ENCODE results near the gene GAK. TPM values are rescaled to one million over a fixed set of nuclear protein-coding genes. Genes with fewer than 3 reads are reported as not detected.

GAK gene
- total RNA-seq, 1 donor from 2014 or later = 89.1 TPM

- no peak for DNase-seq (ENCODE audit: extremely low spot score in 2 of 2)
- Histone ChIP-seq H3K27me3 (no peaks in the 10 kb centered on the region), H3K4me1 (no peaks in the 10 kb centered on the region), H3K9me3 (no peaks in the 10 kb centered on the region), H3K27ac (no peak overlapping the region), H3K4me3 (no peak overlapping the region), H3K36me3 (peaks cover 0 to 52% of the 10 kb centered on the region in 2 donors)
- intact Hi-C loops (cut with DNase I) = no loop called here
- TF ChIP-seq CTCF (IDR thresholded peaks at IDR 0.05) (no peak), POLR2A (IDR thresholded peaks at IDR 0.05) (no peak), POLR2AphosphoS5 (IDR thresholded peaks at IDR 0.05; ENCODE audit: insufficient read depth in 1 of 2, low read depth in 1 of 2) (no peak)
Measured at GRCh38 chr4:907691-908425, 24.3 kb downstream of the GAK start.

GRCh38 chr4:907103-907400 lies 25.1 kb downstream of the GAK start:
- no peaks in the 10 kb centered on the region for H3K27me3 ChIP-seq
- intact Hi-C loops (cut with DNase I) = no loop called here

GRCh38 chr4:906339-907102 lies 25.6 kb downstream of the GAK start:
- H3K27ac ChIP-seq = no peak overlapping the region
- no peaks in the 10 kb centered on the region for H3K27me3 ChIP-seq
- H3K36me3 ChIP-seq = peaks cover 0 to 44% of the 10 kb centered on the region in 2 donors
- no peak for TF ChIP-seq POLR2A (IDR thresholded peaks at IDR 0.05)
- no peak for TF ChIP-seq POLR2AphosphoS5 (IDR thresholded peaks at IDR 0.05; ENCODE audit: insufficient read depth in 1 of 2, low read depth in 1 of 2)
- TF ChIP-seq CTCF (IDR thresholded peaks at IDR 0.05) = no peak
- H3K4me1 ChIP-seq = no peaks in the 10 kb centered on the region
- no peaks in the 10 kb centered on the region for H3K9me3 ChIP-seq
- no peak overlapping the region for H3K4me3 ChIP-seq
- DNase-seq (ENCODE audit: extremely low spot score in 2 of 2) = no peak
- intact Hi-C loops (cut with DNase I) = no loop called here

More at GRCh38 chr4:907103-907400, 25.1 kb downstream of the GAK start:
- no peak for DNase-seq (ENCODE audit: extremely low spot score in 2 of 2)
- peaks cover 0 to 50% of the 10 kb centered on the region in 2 donors for H3K36me3 ChIP-seq
- no peaks in the 10 kb centered on the region for H3K9me3 ChIP-seq
- no peaks in the 10 kb centered on the region for H3K4me1 ChIP-seq
- no peak overlapping the region for H3K27ac ChIP-seq
- no peak for TF ChIP-seq POLR2AphosphoS5 (IDR thresholded peaks at IDR 0.05; ENCODE audit: insufficient read depth in 1 of 2, low read depth in 1 of 2)
- no peak overlapping the region for H3K4me3 ChIP-seq

- no peaks in the 10 kb centered on the region for H3K27me3 ChIP-seq
- TF ChIP-seq POLR2A (IDR thresholded peaks at IDR 0.05) (no peak), CTCF (IDR thresholded peaks at IDR 0.05) (no peak), POLR2AphosphoS5 (IDR thresholded peaks at IDR 0.05; ENCODE audit: insufficient read depth in 1 of 2, low read depth in 1 of 2) (no peak)
- no peaks in the 10 kb centered on the region for H3K9me3 ChIP-seq
- no peaks in the 10 kb centered on the region for H3K4me1 ChIP-seq
- intact Hi-C loops (cut with DNase I) = no loop called here
- no peak overlapping the region for H3K27ac ChIP-seq
- peaks cover 0 to 36% of the 10 kb centered on the region in 2 donors for H3K36me3 ChIP-seq
- H3K4me3 ChIP-seq = no peak overlapping the region
- no peak for DNase-seq (ENCODE audit: extremely low spot score in 2 of 2)
Measured at GRCh38 chr4:905485-906338, 26.4 kb downstream of the GAK start.

Data from vagina (tissue), 2 donors.